ENCODE measurements around the gene UGT1A6.

UGT1A6 gene

DNA sequence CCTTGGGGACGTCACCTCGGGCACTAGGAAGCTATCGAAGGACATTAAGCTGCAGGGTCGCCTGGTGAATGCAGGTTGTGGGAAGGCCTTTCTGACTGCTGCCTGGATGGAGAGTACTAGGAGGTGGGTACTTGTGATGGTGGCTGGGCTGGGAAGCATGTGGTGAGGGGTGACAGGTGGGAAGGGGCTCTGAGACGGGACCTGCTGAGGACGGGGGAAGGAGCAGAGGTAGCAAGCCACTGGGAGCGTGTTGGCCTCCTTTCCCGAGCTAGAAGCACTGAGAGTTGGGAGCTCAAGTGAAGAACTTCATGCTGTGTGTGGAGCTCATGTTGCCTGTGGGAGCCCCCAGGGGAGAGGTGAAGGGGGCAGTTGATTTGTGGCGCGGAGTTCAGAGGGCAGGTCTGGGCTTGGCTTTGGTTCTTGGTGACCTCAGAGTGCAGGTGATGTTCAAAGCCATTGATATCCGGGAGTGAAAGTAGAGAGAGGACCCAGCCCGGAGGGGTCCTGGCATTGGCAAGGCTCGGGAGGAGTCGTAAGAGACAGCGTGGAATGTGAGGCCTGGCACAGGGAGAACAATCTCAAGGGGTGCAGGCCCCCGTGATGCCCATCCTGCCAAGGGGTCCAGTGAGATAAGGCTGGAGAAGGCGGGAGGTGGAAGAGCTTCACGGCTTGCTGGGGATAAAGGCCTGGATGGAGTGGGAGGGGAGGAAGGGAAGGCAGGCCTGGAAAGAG lies 98.6 kb downstream of the UGT1A6 start:
- no peak for TF ChIP-seq CTCF (IDR thresholded peaks at IDR 0.05; ENCODE audit: low read depth, low read length, missing control alignments)
- H3K4me3 ChIP-seq (ENCODE audit: low read depth, low read length) = no peak overlapping the region
- no peak for DNase-seq (ENCODE audit: low read depth)
- in situ Hi-C loops (cut with HindIII; ENCODE audit: low sequenced_read_pairs) = no loop called here

DNA sequence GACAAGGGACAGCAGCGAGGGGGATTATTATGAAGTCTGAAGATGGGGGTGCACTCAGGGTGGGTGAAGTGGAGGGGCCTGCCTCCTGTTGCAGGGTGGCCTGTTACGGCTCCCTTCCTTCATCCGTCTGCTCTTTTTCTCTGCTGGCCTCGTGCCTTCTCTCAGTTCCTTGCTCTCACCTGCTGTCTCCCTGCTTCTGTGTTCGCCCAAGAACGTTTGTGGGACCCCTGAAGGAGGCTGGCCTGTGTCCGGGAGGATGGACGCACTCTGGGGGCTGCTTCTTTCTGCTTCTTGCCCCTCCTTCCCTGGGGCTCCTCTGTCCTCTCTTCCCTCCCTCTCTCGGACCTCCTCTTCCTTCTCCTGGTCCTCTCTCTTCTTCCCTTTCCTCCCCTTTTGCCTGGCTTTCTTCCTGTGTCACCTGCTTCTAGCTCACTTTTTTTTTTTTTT lies 99.2 kb downstream of the UGT1A6 start:
- in situ Hi-C loops (cut with HindIII; ENCODE audit: low sequenced_read_pairs) = no loop called here
- DNase-seq (ENCODE audit: low read depth) = no peak
- no peak overlapping the region for H3K4me3 ChIP-seq (ENCODE audit: low read depth, low read length)
- TF ChIP-seq CTCF (IDR thresholded peaks at IDR 0.05; ENCODE audit: low read depth, low read length, missing control alignments) = no peak

DNA sequence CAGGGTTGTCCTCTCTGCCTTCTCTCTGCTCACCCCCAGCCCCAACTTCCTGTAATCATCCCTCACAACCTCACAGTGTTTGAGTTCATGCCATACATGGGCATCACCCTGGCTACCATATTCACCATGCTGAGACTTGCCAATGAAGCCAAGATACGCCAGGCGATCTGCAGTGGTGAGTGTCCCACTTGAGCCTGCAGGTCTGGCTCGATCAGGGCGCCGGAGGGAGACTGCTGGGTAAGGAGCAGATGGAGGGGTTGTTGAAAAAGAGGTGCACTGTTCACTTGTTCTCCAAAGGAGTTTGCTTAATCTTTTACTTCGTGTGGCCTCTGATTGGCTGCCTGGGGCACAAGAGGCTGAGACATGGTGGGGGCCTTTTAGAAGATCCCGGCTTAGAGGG lies 100.0 kb downstream of the UGT1A6 start:
- H3K4me3 ChIP-seq (ENCODE audit: low read depth, low read length) = no peak overlapping the region
- no peak for DNase-seq (ENCODE audit: low read depth)
- no peak for TF ChIP-seq CTCF (IDR thresholded peaks at IDR 0.05; ENCODE audit: low read depth, low read length, missing control alignments)
- in situ Hi-C loops (cut with HindIII; ENCODE audit: low sequenced_read_pairs) = no loop called here

DNA sequence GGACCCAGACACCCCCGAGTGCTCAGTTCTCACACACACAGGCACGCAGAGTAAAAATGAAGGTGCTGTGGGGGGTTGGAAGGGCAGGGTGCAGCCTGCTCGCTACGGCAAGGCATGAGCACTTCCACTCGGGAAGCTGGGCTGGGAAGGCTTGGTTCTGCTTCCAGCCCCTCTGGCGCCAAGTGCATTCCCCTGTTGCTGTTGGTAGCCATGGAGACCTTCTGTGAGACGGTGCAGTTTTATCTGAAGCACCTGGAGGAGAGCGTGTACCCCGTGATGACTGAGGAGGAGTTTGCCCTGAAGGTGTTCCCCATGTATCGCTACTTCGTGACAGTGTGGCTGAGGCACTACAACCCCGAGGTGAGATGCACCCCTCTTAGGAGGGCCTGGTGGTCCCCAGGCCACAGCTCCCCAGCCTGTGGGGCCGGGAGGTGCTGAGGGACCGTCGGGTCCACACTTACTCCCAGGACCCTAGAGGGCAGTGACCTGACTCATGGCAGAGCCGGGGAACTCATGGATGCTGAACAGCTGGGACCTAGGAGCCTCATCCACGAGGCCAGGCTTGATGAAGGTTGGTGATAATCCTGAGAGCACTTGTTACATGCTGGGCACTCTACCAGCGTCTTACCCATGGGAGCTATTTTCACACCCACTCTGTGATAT lies 100.9 kb downstream of the UGT1A6 start:
- no peak overlapping the region for H3K4me3 ChIP-seq (ENCODE audit: low read depth, low read length)
- in situ Hi-C loops (cut with HindIII; ENCODE audit: low sequenced_read_pairs) = no loop called here
- no peak for TF ChIP-seq CTCF (IDR thresholded peaks at IDR 0.05; ENCODE audit: low read depth, low read length, missing control alignments)
- DNase-seq (ENCODE audit: low read depth) = no peak

DNA sequence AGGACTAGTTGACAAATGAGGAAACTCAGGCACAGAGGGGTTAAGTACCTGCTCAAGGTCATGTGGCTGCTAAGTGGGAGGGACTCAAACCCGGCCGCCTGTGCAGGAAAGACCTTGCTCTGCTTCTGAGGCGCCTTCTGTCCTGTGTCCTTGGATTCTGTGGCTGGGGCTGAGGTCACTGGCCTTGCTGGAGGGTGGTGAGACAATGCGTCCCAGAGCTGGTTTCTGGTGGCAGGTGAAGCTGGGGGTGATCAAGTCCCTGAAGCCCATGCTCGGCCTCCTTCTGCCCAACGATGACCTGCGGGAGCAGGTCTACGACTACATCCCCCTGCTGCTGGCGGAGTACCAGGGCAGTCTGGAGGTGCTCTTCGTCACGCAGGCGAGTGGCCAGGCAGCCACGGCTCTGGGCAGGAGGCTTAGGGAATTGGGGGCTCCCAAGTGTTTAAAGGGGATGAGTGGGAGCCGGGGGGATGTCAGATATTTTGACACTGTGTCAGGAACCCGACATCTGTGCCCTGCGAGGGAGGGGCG lies 101.5 kb downstream of the UGT1A6 start:
- no peak for DNase-seq (ENCODE audit: low read depth)
- no peak for TF ChIP-seq CTCF (IDR thresholded peaks at IDR 0.05; ENCODE audit: low read depth, low read length, missing control alignments)
- no peak overlapping the region for H3K4me3 ChIP-seq (ENCODE audit: low read depth, low read length)
- in situ Hi-C loops (cut with HindIII; ENCODE audit: low sequenced_read_pairs) = no loop called here

DNA sequence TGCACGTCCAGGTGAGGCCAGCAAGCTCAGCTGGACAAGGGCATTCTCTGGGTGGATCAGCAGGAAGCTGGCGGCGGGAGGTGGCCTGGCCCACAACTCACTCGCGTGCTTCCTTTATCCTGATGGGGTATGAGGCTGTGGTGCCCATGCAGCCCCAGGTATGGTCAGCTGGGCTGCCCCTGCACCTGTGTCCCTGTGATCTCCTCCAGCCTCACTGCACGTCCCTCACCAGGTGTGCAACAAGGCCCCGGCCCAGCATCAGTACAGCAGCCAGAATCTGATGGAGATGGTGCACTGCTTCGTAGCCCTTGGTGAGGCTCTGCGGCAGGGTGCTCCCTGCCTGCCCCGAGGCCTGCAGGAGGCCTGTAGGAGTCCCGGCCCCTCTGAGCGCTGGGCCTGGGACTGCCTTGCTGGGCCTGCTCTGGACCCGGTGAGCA lies 103.1 kb downstream of the UGT1A6 start:
- H3K4me3 ChIP-seq (ENCODE audit: low read depth, low read length) = no peak overlapping the region
- no peak for DNase-seq (ENCODE audit: low read depth)
- in situ Hi-C loops (cut with HindIII; ENCODE audit: low sequenced_read_pairs) = no loop called here
- TF ChIP-seq CTCF (IDR thresholded peaks at IDR 0.05; ENCODE audit: low read depth, low read length, missing control alignments) = no peak

Measured in astrocyte of the cerebellum (primary cell).